ENCODE results near the gene DNAAF5.

DNAAF5 gene

DNA sequence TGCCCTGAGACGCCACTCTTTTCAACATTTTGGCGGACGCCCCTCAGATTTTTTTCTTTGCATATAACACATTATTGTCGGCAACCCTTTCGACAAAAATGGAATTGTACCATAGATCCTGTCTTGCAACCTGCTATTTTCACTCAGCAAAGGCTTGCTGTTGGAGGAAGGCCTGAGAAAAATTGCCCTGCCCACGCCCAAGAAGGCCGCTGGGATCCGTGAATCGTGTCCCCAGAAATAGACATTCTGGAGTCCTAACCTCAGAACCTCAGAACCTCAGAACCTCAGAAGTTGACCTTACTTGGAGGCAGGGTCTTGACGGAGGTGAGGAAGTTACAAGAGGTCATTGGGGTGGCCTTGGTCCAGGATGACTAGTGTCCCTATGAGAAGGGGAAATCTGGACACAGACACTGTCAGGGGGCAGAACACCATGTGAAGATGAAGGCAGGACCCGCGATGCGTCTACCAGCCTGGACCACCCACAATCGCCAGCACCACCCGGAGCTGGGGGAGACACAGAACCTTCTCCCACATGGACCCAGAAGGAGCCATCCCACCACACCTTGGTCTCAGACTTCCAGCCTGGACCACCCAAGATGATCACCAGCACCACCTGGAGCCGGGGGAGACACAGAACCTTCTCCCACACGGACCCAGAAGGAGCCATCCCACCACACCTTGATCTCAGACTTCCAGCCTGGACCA lies 19.1 kb upstream of the DNAAF5 start:
- DNase-seq (ENCODE audit: low spot score) = no peak

DNA sequence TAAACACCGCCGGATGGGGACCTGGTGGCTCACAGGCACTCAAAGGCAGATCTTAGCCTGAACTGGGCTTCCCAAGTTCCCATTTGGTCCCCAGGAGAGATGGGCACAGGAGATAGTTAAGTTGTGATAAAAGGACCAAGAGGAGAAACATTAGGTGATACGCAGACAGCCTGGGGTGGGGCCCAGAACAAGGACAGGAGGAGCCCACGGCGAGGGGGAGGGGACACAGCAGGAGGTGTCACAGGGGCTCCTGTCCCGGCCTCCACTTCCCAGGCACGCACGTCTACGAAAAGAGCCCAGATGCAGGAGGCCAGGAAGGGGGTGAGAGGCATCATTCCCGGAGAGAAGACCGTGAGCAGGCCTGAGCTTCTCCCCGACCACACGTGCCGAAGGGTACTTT lies 16.3 kb upstream of the DNAAF5 start:
- no peak for DNase-seq (ENCODE audit: low spot score)

DNA sequence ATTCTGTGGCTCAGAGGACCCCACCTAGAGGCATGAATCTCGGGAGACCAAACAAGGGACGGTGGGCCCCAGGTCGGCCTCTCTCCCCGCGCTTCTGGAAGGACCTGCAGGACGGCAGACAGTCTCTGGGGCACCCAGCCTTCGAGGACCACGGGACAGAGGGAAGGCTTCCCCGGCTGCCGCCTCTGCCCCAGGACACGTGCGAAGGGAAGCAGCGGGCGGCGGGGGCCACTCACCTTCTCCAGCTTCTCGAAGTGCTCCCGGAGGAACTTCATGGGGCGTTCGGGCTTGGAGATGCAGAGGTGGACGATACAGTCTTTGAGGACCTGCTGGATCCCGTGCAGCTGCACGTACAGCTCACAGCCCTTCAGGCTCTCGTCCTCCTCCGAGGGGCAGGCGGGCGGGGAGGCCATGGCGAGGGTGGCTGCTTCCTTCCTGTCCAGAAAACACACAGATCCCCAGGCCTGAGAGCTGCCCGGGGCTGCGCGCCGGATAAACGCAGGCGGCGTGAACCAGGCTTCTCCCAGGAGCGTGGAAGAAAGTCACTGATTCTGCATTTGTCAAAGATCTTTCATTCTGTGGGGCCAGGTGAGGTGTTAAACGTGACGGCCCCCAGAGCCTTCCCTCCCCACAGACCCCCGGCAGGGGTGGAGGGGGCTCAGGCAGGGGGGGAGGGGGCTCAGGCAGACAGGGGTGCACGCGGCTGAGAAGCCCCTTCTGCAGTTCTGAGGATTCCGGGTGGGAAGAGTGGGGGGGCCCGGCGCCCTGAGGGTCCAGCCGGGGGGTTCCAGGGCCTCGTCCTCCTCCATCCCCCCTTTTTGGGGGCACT lies 15.2 kb upstream of the DNAAF5 start:
- no peak for DNase-seq (ENCODE audit: low spot score)

DNA sequence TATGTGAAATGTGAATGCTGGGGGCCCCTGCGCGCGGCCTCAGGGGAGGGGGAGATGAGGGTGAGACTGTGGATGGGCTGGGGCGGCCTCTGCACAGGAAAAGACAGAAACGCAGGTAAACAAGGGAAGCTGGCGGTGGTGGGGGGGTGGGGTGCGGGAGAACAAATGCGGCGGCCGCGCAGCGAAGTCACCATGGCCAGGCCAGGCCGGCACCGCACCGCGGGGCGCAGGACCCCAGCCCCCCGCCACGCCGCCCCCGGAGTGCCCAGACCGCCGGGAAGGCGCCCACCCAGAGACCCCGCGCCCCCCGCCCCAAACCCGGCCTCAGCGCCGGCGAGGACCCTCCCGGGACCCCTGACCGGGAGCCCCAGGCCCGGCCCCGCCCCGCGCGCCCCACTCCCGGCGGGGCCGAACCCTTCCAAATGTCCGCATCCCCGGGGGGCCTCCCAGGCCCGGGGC lies 14.5 kb upstream of the DNAAF5 start:
- DNase-seq (ENCODE audit: low spot score) = no peak

DNA sequence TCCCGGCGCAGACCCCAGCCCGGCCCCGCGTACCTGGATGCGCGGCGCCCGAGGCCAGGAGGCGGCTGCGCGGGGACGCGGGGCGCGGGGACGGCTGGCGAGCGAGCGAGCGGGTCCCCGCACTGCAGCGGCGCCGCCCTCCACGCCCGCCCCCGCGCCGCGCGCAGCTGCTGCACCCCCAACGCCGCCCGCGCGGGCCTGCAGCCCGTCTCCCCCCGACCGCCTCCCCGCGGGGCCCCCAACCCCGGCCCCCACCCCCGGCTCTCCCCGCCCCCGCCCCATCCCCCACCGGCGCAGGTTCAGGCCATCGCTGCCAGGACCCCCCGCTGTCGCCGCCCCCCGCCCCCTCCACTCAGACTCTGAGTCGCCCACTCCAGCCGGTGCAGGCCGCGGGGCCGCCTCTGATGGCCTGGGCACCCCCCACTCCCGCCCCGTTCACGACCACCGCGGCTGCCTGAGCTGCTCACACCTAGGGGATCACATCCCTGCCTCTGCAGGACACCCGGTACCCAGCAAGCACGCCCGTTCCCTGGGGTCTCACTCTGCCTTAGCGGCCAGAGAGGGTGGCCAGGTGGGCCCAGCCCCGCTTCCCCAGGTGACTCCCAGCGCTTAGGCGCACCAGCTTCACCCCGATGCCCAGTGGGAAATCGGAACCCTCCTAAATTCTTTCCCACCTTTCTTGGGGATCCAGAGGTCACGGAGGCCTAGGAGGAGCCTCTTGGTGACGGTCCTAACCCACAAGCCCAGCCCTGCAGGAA lies 13.9 kb upstream of the DNAAF5 start:
- no peak for DNase-seq (ENCODE audit: low spot score)

DNA sequence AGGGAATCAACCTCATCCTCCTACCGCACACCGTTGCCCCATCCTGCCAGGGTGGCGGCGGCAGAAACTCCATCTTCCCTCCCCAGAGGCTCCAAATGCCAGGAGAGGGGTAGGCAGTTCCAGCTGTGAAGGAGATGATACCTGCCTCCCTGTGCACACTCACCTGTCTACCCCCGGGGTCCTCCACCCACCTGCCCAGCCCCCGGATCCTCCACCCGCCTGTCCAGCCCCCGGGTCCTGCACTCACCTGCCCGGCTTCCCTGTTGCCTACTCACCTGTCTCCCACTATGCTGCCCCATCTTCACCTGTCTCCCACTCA lies 13.4 kb upstream of the DNAAF5 start:
- DNase-seq (ENCODE audit: low spot score) = no peak

DNA sequence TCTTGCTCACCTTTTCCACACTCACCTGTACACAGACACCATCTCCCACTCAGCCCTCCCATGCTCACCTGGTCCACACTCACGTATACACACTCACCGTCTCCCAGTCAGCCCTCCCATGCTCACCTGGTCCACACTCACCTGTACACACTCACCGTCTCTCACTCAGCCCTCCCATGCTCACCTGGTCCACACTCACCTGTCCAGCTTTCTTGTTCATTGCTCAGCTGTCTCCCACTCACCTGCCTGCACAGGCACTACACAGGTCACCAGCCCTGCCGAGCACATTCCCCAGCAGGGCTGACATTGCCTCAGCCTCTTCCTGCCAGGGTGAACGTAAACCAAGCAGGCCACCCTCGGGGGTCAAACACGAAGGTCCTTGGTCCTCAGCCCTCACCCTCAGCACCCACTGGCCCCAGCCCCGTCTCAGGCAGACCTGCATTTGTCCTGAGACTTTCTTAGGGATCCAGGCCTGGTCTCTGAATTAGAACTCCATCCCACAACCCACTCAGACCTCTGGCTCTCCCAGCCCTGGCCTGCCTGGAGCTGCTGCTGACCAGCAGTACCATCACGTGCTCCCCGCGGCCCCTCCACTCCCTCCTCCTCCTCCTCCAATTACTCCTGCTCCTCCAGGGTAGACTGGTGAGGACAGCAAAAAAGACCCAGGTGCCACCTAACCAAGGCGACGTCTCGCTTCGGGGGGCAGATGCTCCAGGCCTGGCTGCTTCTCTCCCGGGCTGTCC lies 12.8 kb upstream of the DNAAF5 start:
- no peak for DNase-seq (ENCODE audit: low spot score)

DNA sequence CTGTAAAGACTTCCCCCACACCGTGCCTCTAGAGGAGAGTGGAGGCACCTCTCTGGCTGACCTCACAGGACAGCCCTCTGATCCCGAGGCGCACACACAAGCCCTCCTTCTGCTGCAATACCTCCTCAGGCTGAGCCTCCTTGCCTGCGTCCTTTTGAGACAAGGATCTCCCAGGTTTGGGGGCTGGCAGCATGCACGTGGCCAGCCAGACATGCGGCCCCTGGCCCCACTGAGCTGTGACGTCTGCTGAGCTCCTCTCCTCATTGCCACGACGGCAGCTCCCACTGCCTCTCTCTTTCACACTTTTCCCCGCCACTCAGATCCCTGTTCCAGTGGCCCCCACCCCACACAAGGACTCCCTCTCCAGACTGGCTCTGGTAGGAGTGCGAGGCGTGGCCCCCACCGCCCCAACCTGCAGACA lies 12.2 kb upstream of the DNAAF5 start:
- DNase-seq (ENCODE audit: low spot score) = no peak

DNA sequence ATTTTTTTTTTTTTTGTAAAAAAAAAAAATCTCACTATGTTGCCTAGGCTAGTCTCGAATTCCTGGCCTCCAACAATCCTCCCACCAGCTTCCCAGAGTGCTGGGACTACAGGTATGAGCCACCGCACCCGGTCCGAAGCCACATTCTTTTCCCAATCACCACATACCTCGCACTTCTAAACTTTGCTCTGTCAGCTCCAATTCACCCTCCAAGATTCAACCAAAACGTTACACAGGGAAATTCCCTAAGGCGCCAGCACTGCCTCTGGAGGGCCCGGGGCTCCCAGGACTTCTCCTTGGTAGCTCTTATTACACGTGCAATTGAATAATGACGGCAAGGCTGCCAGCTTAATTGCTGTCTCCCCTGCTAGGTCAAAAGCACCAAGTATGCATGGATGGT lies 10.3 kb upstream of the DNAAF5 start:
- no peak for DNase-seq (ENCODE audit: low spot score)

DNA sequence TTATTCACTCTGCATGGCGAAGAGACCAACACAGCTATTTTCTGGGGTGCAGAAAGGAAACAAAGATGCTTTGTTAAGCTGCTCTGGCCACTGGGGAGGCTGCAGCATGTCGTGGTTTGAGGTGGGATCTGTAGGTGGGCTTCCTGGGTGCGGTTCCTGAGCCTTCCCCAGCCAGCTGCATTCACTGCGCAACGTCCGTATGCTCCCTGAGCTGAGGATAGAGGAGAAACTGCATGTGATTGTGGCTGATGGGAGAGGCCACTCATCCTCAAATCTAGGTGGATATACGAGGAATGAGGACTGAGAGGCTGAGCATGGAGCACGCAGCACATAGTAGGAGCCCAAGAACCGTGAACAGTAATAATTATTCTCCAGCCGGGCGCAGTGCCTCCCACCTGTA lies 9.9 kb upstream of the DNAAF5 start:
- no peak for DNase-seq (ENCODE audit: low spot score)

DNA sequence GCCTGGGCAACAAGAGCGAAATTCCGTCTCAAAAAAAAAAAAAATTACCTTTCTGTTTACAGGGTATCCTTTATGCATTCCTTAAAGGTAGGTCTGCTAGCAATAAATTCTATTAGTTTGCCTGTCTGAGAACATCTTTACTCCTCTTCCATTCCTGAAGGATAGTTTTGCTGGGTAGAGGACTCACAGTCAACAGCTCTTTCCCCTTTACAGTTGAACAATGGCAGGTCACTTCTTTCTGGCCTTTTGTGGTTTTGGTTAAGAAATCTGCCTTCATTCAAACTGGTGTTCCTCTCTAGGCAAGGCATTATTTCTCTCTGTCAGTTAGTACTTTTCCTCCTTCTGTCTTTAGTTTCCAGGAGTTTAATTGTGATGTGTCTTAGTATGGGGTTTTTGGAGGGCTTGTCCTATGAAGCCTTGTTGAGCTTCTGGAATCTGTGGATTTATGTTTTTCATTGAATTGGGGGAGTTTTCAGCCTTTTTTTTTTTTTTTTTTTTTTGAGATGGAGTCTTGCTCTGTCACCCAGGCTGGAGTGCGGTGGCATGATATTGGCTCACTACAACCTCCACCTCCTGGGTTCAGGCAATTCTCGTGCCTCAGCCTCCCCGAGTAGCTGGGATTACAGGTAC lies 4.8 kb upstream of the DNAAF5 start:
- DNase-seq (ENCODE audit: low spot score) = no peak

DNA sequence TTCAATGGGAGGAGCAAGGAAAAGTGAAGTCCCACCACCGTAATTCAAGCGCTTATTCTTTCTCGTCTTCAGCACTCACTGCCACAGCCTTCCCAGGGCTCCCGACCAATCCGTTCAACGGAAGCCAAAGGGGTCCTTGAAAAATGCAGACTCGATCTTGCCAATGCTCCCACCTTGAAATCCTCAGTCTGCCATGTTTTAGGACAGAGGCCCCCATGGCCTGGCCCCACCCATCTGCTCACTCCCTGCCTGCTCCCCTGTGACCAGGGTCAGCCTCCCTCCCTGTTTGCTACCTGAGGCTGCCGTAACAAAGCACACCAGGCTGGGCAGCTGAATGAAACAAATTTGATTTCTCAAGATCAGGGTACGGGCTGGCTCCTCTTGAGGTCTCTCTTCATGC lies 3.0 kb upstream of the DNAAF5 start:
- no peak for DNase-seq (ENCODE audit: low spot score)

DNA sequence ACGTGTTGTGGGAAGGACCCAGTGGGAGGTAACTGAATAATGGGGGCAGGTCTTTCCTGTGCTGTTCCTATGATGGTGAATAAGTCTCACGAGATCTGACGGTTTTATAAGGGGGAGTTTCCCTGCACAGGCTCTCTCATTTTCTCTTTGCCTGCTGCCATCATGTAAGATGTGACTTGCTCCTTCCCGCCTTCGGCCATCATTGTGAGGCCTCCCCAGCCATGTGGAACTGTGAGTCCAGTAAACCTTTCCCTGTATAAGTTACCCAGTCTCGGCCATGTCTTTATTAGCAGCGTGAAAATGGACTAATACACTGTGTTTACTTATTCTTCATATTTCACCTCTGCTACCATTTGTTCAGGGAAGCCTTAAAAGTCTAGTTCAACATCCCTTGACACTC lies 2.2 kb upstream of the DNAAF5 start:
- no peak for DNase-seq (ENCODE audit: low spot score)

DNA sequence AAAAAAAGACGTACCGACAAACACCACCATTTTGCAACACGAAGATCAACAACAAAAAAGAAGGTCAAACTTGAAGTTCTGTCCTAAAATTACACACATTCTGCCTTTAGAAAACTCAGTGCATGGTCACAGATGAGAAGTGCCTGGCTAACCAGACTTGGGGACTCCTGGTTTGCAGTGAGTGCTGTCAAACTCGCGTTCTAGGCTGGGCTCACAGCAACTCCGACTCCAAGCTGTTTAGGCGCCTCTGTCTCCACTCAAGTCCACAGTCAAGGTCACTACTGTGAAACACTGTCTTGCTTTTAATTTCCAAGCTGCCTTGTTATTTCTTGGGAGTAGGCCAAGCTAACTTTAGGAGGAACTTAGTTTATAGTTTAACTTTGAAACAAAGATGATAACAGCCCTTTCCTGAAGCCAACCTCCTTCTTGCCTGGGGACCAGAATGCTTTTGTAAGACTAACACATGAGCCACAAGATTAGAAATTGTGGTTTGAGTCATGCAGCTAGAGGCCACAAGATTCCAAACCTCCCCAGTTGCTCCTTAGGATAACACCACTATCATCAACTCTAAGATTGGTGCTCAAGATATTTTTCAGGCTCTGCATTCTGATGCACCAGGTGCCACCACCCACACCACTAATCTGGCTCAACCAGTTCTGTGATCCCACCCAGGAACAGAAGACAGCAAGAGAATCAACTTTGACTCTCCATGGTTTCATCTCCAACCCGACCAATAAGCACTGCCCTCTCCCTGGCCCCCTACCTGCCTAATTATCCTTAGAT lies 1.1 kb upstream of the DNAAF5 start:
- no peak for DNase-seq (ENCODE audit: low spot score)

DNA sequence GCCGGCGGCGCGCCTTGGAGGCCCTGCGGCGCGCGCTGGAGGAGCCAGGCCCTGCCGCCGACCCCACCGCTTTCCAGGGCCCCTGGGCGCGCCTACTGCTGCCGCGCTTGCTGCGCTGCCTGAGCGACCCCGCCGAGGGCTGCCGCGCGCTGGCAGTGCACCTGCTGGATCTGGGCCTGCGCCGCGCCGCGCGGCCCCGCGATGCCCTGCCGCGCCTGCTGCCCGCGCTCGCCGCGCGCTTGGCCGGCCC lies 280 bp downstream of the DNAAF5 start:
- DNase-seq (ENCODE audit: low spot score) = no peak

DNA sequence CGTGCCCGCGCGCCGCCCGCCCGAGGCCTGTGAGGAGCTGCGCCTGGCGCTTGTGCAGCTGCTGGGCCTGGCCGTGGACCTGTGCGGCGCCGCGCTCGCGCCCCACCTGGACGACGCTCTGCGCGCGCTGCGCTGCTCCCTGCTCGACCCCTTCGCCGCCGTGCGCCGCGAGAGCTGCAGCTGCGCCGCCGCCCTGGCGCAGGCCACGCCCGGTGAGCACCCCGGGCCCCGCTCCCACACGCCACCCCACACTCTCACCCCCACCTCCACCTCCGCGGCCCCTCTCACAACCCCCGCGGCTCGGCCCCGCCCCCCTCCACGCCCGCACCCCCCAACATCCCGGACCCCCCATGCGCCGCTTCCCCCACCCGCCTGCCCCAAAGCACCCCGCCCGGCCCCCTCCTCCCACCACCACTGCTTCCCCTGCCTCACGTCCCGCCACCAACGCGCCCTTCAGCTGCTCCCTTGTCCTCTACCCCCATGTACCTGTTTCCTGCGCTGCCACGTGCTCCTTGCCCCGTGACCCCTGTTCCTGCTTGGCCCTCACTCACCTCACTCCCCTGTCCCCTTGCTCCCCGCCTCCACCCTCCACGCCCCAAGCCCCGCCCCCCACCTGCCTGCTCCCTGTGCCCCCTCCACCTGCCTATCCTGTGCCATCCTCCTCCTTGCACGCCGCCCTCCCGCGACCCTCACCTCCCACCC lies 756 bp downstream of the DNAAF5 start, which contains the start of gene PRKAR1B:
PRKAR1B (minus strand) TSS at position 178 of the 702 bp plus-strand sequence. CDS start 15,776 bp downstream, outside the sequence.
- no peak for DNase-seq (ENCODE audit: low spot score)

DNA sequence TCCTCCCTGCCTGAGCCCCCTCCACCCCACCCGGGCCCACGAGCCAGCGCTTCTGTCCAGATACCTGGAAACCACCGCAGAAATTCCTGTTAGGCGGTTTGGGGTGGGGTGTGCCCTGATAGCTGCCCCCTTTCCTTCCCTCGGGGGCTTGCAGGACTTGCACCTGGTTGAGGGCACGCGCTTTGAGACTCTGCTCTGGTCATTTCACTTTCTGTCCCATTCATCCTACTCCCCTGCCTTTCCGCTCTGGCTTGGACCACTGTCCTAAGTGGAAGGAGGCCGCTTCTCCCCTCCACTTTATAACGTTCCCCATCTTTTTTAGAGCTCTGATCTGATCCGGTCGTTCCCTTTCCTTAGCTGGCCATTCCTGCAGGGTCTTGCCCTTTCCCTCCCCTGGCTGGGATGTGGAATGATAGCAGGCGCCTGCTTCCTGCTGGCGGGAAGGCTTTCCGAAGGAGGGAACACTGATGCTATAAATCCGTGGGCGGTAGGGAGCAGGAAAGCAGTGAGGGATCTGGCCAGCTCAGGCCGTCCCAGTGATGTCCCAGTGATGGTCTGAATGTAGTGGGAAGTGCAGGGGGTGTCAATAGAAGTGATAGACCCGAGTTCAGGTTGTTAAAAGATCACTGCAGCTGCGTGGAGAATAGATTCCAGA lies 1.4 kb downstream of the DNAAF5 start:
- DNase-seq (ENCODE audit: low spot score) = peak; percentile 60

DNA sequence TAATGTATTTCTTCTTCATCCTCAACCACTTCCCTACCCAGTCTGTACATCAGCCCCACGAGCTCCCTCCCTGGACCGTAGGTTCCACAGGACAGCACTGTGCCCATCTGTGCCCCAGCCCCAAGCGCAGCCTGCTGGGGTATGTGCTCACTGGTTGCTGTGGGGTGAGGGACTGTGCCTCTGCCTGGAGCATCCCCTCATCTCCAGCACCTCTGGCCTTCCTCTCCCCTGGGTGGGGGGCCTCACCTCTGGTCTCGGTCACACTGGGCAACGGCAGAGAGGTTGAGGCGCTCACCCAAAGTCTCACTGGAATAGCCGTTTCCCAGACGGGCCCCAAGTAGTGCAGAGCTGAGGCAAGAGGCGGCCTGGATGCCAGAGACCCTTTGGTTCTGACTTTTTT lies 2.1 kb downstream of the DNAAF5 start:
- no peak for DNase-seq (ENCODE audit: low spot score)

DNA sequence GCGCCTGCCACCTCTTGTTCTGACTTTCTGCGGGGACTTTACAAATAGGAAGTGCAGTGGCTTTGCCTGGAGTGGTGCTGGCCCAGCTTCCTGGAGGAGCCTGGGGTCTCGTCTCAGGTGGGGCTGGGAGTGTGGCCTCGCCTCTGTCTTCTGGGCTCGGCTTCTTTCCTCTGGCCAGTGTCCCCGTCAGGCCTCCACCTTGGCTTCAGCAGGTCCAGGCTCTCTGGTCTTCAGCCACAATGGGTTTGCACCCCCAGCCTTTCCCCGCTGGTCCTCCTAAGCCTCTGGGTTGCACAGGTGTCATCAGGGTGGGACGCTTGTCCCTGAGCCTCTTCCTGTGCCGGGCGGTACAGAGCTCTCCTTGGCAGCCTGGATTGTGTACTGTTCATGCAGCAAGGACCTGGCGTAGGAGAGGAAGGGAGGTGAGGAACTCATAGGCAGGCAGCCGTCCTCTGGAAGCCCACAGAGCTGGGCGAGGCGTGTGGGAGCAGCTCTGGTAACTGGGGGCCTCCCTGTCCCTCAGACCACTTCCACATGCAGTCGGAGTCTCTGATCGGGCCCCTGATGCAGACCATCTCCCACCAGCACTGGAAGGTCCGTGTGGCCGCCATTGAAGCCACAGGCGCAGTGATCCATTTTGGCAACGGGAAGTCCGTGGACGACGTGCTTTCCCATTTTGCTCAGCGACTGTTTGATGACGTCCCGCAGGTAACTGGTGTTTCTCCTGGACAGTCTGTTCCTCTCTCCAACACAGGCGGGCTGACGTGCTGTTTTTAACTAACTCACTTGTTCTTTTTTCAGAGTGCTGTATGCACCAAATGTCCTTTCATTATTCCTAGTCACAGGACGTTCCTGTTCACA lies 2.9 kb downstream of the DNAAF5 start:
- DNase-seq (ENCODE audit: low spot score) = no peak

All from COLO829 (cell line).